ENCODE data around the gene DMP1. TPM values are rescaled to one million over a fixed set of nuclear protein-coding genes. Genes with fewer than 3 reads are reported as not detected.
"Not testable (repeated sequence)": the region's sequence is repeated elsewhere in the genome, so short reads cannot be mapped to it uniquely, and the experiment has no call there.

The DMP1 gene
- total RNA-seq, 1 experiment from 2014 or later = not detected

DNA sequence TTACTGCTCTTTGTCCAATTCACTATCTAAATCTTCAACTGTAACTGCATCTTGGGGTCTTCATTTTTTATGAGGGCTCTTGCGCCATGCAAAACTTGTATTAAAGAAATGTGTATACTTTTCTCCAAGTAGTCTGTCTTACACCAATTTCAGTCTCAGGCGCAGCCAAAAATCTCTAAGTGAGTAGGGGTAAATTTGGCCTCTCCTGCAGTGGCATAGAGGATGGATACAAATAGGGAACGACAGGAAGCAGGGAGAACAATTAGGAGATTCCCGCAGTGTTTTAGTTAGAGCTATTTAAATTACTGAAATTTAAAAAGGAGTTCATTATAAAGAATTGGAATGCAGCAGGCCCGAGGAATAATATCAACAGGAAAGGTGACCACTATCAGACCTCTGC, 30.2 kb downstream of the DMP1 start:
- no peak for DNase-seq (ENCODE audit: low spot score)

DNA sequence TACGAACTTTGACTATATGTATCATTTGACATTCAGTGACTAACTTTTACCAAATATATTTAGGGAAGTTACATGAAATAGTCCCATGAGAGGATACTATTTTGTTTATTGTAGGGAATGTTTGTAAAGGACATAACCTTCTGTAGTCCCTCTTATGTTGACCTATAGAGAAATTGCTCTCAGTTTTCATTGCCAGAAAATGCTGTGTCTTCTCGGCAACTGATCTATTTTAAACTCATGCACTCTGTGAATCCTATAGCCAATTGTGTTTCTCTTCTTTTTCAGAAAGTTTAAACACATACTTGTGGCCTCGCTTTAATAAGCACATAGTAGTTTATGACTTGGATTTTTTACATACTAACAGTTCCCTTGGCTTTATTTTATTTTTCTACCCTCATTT, 38.2 kb downstream of the DMP1 start:
- DNase-seq (ENCODE audit: low spot score) = no peak

DNA sequence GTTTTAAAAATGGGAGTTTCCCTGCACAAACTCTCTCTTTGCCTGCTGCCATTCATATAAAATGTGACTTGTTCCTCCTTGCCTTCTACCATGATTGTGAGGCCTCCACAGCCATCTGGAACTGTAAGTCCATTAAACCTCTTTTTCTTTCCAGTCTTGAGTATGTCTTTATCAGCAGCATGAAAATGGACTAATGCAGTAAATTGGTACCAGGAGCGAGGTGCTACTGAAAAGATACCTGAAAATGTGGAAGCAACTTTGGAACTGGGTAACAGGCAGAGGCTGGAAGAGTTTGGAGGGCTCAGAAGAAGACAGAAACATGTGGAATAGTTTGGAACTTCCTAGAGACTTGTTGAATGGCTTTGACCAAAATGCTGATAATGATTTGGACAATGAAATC, 40.9 kb downstream of the DMP1 start:
- not testable (repeated sequence) for DNase-seq (ENCODE audit: low spot score)

DNA sequence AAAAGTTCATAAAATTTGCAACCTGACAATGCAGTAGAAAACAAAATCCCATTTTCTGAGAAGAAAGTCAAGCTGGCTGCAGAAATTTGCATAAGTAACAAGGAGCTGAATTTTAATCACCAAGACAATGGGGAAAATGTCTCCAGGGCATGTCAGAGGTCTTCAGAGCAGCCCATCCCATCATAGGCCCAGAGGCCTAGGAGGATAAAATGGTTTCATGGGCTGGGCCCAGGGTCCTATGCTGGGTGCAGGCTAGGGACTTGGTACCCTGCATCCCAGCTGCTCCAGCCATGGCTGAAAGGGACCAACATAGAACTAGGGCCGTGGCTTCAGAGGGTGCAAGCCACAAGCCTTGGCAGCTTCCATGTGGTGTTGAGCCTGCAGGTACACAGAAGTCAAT, 42.0 kb downstream of the DMP1 start:
- not testable (repeated sequence) for DNase-seq (ENCODE audit: low spot score)

DNA sequence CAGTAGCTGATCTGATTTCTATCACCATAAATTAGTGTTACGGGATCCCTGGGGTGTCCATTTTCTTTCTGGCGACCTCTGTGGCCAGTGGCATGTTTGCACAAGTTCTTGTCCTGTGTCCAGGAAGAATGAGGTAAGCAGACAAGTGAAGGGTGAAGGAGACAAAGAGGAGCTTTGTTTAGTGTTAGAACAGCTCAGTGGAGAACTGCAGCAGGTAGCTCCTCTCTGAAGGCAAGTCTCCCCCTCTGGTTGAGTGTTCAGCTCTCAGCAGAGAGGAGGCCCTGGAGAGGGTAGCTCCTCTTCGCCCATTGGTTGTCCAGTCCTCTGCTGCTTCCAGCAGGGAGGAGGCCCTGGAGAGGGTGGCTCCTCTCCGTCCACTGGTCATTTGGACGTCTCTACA, 47.2 kb downstream of the DMP1 start:
- no peak for DNase-seq (ENCODE audit: low spot score)

DNA sequence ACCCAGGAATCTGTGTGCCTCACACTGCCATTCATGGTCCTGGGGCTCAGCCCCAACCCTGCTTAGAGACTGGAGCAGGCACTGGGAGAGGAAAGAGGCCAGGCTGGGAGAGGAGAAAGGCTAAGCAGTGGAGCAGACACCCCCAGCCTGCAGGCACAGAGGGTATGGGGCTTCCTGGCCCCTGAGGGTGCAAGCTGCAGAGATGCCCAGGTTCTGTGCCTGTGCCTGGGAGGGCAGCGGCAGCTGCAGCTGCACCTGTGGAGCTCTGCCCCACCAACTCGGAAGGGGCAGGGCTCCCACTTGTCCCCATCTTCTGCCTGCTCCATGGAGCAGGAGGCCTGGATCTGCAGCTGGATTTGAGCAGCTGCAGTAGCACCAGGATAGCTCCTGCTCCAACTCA, 47.9 kb downstream of the DMP1 start:
- no peak for DNase-seq (ENCODE audit: low spot score)

DNA sequence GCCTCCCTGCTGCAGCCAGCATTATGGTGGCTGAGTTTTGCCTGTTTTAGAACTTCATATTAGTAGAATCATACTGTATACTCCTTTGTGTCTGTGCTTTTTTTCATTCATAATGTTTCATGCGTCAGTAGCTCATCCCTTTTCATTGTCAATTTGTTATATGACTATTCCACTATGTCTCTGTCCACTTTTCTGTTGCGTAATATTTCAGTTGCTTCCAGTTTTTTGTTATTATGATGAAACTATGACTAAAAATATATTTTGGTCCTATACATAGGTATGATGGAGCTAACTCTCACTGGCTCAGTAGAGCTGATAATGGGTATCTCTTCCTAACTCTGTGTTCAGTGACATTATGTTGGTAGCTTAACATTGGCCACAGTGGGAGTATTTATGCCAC, 48.3 kb downstream of the DMP1 start:
- no peak for DNase-seq (ENCODE audit: low spot score)

DNA sequence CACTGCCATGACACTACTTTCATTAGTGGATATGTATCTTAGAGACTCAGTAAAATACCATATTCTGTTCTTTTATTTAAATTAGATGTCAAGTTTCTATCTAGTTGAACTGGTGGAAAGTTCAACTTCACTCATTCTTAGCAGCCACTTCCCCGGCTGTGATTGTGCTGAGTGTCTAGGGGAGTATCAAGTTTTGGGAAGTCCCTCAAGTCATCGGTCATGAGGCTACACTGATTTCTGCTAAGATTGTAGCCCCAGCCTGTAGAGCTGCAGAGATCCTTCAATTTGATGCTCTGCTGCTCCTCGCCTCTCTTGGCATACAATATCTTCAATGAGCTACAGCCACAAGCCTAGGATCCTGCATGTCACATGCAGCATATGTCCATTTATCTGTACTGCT, 53.9 kb downstream of the DMP1 start:
- no peak for DNase-seq (ENCODE audit: low spot score)

DNA sequence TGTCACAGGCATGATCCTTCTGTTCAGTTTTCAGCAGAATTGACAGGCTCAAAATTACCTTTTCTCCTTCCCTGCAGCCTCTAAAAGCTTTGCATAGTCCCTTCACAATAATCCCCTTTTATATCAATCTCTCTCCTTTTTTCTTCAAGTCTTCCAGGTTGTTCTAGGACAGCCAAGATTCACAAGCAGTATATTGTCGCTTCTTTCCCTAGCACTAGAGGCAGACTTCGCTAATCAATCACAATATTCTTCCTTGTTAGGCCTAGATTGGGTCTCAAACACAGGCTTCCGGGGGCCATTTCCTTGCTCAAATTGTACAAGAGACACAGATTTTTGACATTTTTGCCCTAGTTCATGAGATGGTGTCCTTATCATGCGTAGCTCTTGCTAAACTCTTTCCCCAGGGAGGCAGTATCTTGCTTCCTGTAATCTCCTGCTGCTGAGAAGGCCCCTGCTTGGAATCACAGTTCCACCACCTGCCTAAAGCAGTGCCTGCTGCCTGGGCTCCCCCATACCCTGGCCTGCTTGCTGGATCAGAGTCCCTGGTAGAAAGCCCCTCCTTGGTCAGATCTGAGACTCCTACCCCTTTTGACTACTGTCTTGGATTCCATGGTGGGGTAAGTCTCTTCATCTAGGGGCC, 57.3 kb downstream of the DMP1 start:
- no peak for DNase-seq (ENCODE audit: low spot score)

Other genes with a start within 250 kb of the DMP1 start
- 12.6 and 16.0 TPM in 2 replicates for gene NUDT9, start 227.7 kb upstream of the DMP1 start, total RNA-seq (2014; rRNA removed; shearing (Covaris generic))
- 0.12 TPM in 1 of 2 replicates, not detected in the other for gene SPARCL1, start 120.9 kb upstream of the DMP1 start, total RNA-seq (2014; rRNA removed; shearing (Covaris generic))
- gene DSPP, start 41.8 kb upstream of the DMP1 start, total RNA-seq (2014; rRNA removed; shearing (Covaris generic)) = not detected in 2 replicates
- gene IBSP, start 149.3 kb downstream of the DMP1 start, total RNA-seq (2014; rRNA removed; shearing (Covaris generic)) = not detected in 2 replicates
- not detected in 2 replicates for gene MEPE, start 182.7 kb downstream of the DMP1 start, total RNA-seq (2014; rRNA removed; shearing (Covaris generic))